Ectodermal cell (in vitro differentiated cells): Measurements from ENCODE around the gene HES7.

Source experiments
- H3K27ac ChIP-seq: 2 replicates; pipeline ENCODE4 v1.7.0; 2013; ENCODE audit warnings: mild to moderate bottlenecking, low read depth, low read length; ENCODE audit not compliant: insufficient read depth, poor library complexity, severe bottlenecking
- H3K27me3 ChIP-seq: 2 replicates; pipeline ENCODE4 v1.7.0; 2013; ENCODE audit warnings: mild to moderate bottlenecking, low read length; ENCODE audit not compliant: insufficient read depth, control insufficient read depth, poor library complexity, severe bottlenecking
- H3K36me3 ChIP-seq: one replicate; pipeline ENCODE4 v1.7.0; 2013; ENCODE audit warnings: low read length; ENCODE audit not compliant: control insufficient read depth, insufficient read depth
- H3K4me1 ChIP-seq: one replicate; pipeline ENCODE4 v1.7.0; 2013; ENCODE audit warnings: low read length; ENCODE audit not compliant: control insufficient read depth, insufficient read depth
- H3K4me3 ChIP-seq: 2 replicates; pipeline ENCODE4 v1.7.0; 2013; ENCODE audit warnings: low read depth, low read length, control low read depth; ENCODE audit not compliant: insufficient read depth
- H3K9me3 ChIP-seq: 2 replicates; pipeline ENCODE4 v1.7.0; 2013; ENCODE audit warnings: mild to moderate bottlenecking, low read length, moderate library complexity; ENCODE audit not compliant: control insufficient read depth
- WGBS, 2 experiments: methylation state at CpG; one replicate each; pipeline ENCODE4 v1.1.7; 2013; ENCODE audit warnings: missing lambda C conversion rate in 2 of 2; 5-methylcytosine and 5-hydroxymethylcytosine counted together

HES7 gene

DNA sequence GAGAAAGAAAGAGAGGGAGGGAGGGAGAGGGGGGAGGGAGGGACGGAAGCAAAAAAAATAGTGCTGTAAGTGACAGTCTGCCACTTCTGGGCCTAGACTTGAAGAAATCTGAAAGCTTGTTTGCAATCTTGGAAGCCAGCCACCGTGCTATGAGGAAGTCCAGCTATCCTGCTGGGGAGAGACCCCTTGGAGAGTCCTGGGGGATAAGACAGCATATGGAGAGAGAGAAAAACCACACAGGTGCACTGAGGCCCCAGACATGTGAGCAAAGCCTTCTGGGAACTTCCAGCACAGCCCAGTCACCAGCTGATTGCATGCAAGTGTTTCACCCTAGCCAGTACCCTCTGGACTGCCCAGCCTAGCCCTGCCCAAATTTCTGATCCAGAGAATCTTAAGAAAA, 23.8 kb downstream of the HES7 start:
- peaks cover 8% of the 10 kb centered on the region for H3K27me3 ChIP-seq
- WGBS, 2 experiments = 70 to 73% methylated on average over 2 of the region's 2 CpGs
- no peak overlapping the region for H3K4me3 ChIP-seq
- no peak overlapping the region for H3K27ac ChIP-seq
- H3K36me3 ChIP-seq = no peaks in the 10 kb centered on the region
- no peaks in the 10 kb centered on the region for H3K9me3 ChIP-seq
- no peaks in the 10 kb centered on the region for H3K4me1 ChIP-seq

DNA sequence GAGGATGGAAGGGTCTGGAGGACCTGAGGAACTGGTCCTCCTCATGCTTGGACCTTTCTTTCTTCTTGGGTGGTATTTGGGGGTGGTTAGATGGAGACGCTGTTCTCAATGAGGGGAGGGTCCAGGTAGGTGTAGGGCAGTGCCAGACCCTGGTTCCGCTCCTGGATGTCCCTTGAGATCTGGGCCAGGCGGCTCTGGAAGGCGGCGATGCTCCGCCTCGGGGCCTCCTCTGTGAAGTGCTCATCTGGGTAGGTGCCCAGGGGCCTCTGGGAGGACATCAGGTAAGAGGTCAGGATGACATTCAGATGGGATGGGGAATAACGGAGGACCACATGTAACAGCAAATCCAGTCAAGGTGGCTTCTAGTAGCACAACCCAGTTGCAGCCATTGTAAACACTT, 27.4 kb downstream of the HES7 start:
- Histone ChIP-seq H3K27ac (no peak overlapping the region), H3K4me3 (no peak overlapping the region), H3K4me1 (no peaks in the 10 kb centered on the region), H3K9me3 (no peaks in the 10 kb centered on the region), H3K27me3 (peaks cover 8% of the 10 kb centered on the region), H3K36me3 (no peaks in the 10 kb centered on the region)
- WGBS, 2 experiments = 93 to 94% methylated on average over 8 of the region's 8 CpGs

DNA sequence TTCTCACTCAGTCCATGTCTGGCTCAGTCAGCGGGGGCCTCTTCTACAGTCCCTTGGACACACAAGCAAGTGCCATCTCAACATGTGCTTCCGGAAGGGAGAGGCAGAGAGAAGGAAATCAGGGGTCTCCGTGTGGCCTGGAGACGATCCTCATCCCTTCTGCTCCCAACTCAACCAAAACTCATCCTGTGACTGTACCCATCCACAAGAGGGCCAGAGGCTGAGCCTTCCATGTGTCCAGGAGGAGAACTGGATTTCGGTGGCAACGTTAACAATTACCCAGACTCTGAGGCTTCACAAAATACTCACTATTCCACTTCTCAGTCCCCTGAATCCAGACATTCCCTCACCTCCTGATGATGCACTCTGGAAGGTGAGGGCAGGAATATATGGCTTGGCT, 28.5 kb downstream of the HES7 start:
- Histone ChIP-seq H3K36me3 (no peaks in the 10 kb centered on the region), H3K9me3 (no peaks in the 10 kb centered on the region), H3K4me1 (no peaks in the 10 kb centered on the region), H3K27ac (no peak overlapping the region), H3K27me3 (peaks cover 8% of the 10 kb centered on the region), H3K4me3 (no peak overlapping the region)
- 74 to 87% methylated on average over 6 of the region's 6 CpGs for WGBS, 2 experiments

DNA sequence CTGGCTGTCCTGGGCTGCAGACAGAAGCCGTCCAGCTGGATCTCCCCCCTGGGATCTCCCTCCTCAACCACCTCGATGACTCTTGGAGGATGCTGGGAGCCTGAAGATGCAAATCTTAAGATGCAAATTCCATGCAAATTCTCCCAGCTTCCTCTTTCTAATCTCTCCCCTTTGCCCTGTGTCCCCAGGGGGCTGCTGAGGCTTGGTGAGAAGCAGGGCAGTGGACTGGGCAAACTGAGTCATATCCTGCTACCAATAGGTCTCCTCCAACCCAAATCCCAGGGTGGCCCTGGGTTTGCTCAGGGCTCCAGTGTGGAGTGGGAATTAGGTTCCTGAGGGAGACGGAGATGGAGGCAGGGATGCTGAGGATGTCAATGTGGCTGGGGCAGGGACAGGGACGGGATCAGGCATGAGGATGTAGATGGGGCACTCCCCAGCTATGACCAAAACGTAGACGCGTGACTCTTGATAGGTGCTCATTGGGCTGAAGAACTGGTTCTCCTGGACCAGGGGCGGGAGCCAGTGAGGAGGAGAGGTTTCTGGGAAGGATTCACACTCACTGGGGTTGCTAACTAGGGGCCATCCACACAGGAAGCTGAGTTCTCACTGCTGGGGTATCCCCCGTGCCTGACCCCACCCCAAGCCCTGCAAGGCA, 32.7 kb downstream of the HES7 start:
- Histone ChIP-seq H3K36me3 (no peaks in the 10 kb centered on the region), H3K27ac (no peak overlapping the region), H3K4me3 (no peak overlapping the region), H3K27me3 (peaks cover 6% of the 10 kb centered on the region), H3K4me1 (no peaks in the 10 kb centered on the region), H3K9me3 (no peaks in the 10 kb centered on the region)
- 71 to 73% methylated on average over 9 of the region's 9 CpGs for WGBS, 2 experiments

DNA sequence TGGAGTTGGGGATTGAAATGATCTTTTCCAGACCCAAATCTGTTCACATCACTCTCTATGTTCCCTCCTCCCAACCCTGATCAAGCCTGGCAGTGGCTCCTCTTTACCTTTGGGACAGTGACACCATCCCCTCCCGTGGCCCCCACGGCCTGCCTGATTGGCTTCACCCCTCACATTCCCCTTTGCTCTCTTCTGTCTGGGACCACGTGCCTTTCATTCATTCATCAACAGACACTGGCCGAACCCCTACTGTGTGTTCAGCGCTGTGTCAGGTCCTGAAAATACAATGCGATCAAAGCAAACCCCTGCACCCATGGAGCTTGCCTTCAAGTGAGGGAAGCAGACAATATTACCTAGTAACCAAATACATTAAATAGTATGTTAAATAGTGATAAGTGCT, 34.2 kb downstream of the HES7 start:
- Histone ChIP-seq H3K27me3 (no peaks in the 10 kb centered on the region), H3K27ac (no peak overlapping the region), H3K4me3 (no peak overlapping the region), H3K9me3 (no peaks in the 10 kb centered on the region), H3K4me1 (no peaks in the 10 kb centered on the region), H3K36me3 (no peaks in the 10 kb centered on the region)
- 50 to 51% methylated on average over 6 of the region's 6 CpGs for WGBS, 2 experiments

DNA sequence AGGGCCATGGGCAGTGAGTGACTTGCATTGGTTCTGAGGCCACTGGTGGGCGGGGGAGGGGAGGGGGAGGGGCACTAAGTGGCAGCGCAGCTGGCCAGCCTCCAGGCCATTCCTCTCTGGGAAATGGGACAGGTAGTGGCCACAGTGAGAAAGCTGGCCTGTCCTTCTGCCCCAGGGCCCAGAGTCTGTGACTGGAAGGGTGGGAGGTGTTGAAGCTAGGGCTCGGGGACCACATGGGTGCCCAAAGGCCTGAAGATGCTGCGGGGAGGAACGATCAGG, 36.0 kb downstream of the HES7 start:
- 71 to 84% methylated on average over 5 of the region's 5 CpGs for WGBS, 2 experiments
- H3K27me3 ChIP-seq = peaks cover under 1% of the 10 kb centered on the region
- no peaks in the 10 kb centered on the region for H3K9me3 ChIP-seq
- H3K36me3 ChIP-seq = no peaks in the 10 kb centered on the region
- no peaks in the 10 kb centered on the region for H3K4me1 ChIP-seq
- H3K27ac ChIP-seq = no peak overlapping the region
- H3K4me3 ChIP-seq = no peak overlapping the region

DNA sequence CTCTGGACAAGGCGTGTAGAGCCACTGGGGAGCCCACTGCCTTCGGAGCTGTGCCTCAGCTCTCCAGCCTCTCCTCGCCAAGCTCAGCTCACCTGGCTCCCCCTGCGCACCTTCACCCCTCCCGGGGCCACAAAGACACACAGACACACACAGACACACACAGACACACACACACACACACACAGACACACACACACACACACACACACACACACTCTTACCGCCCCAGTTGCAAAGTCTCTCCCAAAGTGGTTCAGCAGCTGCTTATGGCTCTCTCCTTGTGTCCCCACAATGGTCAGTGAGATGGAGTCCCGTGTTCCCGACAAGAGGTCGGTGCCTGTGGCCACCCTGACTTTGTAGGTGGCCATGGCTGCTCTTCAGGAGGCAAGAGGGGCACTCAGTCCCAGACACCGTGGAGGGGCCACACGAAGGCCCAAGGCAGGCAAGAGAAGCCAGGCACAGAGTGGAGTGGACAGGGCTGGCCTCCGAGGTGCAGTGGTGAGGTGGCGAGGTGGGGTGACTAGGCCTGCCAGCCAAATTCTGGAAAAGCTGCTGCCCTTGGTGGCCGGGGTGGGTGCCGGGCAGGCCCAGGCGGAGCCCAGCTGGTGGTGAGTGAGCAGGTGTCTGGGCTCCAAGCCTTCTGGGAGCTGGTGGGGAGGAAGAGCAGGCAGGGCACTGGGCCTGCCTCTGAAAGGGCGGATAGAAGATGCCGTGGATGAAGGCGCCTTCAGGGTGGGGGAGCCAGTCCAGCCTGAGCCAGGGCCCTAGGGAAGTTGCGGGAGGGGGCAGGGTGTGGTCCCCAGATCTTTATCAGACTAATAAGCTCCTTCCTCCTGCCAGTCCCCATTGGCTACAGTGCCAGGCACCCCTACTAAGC, 36.6 kb downstream of the HES7 start, which contains the start of gene ALOX12B:
ALOX12B (minus strand) TSS at position 642 of the 877 bp plus-strand sequence; CDS start at position 368, 274 bp downstream.
- Histone ChIP-seq H3K27ac (no peak within 1 kb of the TSS), H3K4me1 (no peaks in the 10 kb centered on the region), H3K27me3 (peaks cover 5% of the 10 kb centered on the region), H3K4me3 (no peak within 1 kb of the TSS), H3K36me3 (no peaks in the 10 kb centered on the region), H3K9me3 (no peaks in the 10 kb centered on the region)
- WGBS, 2 experiments = 89 to 92% methylated on average over 20 of the region's 20 CpGs

DNA sequence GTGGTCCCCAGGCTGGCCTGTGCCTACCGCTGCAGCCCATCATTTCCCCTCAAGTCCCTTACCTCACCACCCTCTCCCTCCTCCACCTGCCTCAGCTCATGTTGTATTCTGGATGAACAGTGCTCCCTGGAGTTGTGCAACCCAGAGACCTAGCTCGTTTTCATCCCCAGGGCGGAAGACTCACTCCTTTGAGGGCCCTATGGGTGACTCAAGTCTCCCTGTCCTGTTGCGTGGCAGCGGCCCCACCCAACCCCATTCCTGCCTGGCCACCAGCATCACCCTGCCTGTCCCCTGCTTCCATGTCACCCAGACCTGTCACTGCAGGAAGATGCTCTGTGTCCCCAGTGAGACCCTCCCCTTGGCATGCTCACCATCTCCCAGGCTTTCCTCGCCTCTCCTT, 39.7 kb downstream of the HES7 start:
- no peak overlapping the region for H3K4me3 ChIP-seq
- H3K27me3 ChIP-seq = peaks cover 34% of the 10 kb centered on the region
- no peaks in the 10 kb centered on the region for H3K9me3 ChIP-seq
- H3K36me3 ChIP-seq = no peaks in the 10 kb centered on the region
- no peak overlapping the region for H3K27ac ChIP-seq
- no peaks in the 10 kb centered on the region for H3K4me1 ChIP-seq
- 90% methylated on average over 6 of the region's 6 CpGs for WGBS, 2 experiments

DNA sequence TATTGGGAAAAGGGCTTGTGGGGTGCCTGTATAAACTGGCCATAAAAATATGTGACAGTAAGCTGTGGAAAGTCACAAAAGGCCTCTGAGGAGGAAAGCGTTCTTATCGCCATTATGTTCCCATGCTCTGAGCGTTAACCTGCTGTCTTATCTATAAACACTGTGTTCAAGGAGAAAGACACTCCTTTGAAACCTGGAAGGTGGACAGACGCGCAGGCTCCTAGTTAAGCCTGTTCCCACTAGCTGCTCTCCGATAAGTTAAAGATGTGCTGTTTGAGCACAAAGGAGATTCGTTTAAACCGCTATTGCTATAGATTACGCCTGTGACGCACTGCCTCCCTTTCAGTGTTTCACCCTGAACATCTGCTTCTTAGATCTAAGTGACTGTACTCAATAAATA, 41.6 kb downstream of the HES7 start:
- H3K27ac ChIP-seq = no peak overlapping the region
- no peaks in the 10 kb centered on the region for H3K36me3 ChIP-seq
- H3K9me3 ChIP-seq = no peaks in the 10 kb centered on the region
- no peaks in the 10 kb centered on the region for H3K4me1 ChIP-seq
- H3K4me3 ChIP-seq = no peak overlapping the region
- WGBS, 2 experiments = 95 to 98% methylated on average over 10 of the region's 10 CpGs
- H3K27me3 ChIP-seq = peaks cover 52% of the 10 kb centered on the region

DNA sequence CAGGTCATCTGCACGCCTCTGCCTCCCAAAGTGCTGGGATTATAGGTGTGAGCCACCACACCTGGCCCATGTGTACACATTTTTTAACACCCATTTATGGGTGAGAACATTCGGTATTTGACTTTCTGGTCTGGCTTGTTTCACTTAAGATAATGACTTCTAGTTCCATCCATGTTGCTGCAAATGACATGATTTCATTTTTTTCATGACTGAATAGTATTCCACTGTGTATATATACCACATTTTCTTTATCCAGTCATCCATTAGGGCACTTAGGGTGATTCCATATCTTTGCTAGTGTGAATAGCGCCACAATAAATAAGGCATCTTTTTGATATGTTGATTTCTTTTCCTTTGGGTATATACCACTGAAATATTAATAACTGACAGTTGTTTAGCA, 42.0 kb downstream of the HES7 start:
- WGBS, 2 experiments = 93 to 94% methylated on average over 2 to 3 of the region's 3 CpGs
- H3K36me3 ChIP-seq = no peaks in the 10 kb centered on the region

More for the DNA sequence above, 42.0 kb downstream of the HES7 start:
- H3K9me3 ChIP-seq = no peaks in the 10 kb centered on the region
- H3K4me3 ChIP-seq = no peak overlapping the region
- no peaks in the 10 kb centered on the region for H3K4me1 ChIP-seq
- H3K27ac ChIP-seq = no peak overlapping the region
- peaks cover 56% of the 10 kb centered on the region for H3K27me3 ChIP-seq
